ENCODE data around the gene CFAP97D1.

The CFAP97D1 gene

GRCh38 chr17:43823350-43824084, 43.3 kb downstream of the CFAP97D1 start:
- ATAC-seq (no peak), DNase-seq (no peak)
- H3K9me3 Mint-ChIP-seq: no peaks in the 10 kb centered on the region
- H3K4me3 Mint-ChIP-seq: no peak overlapping the region
- no peaks in the 10 kb centered on the region for H3K4me1 Mint-ChIP-seq
- no peak overlapping the region for H3K27ac Mint-ChIP-seq
- H3K27me3 Mint-ChIP-seq: no peaks in the 10 kb centered on the region

DNA sequence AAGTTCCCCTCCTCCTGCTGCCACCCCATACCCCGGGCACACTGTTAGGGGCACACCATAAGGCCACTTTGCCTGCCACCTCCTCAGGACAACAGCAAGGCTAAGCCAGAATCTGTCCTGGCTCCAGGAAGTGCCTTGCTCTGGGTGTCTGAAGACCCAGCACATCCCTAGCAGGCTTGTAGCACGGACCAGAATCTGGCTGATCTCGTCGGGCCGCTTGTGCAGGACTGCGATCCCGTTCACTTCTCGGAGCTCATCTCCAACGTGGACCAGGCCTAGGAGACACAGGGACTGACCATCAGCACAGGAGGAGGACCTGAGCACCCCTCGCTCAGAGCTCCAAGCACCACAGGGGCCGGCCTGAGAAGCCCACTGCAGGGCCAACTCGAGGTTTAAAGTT, 45.3 kb downstream of the CFAP97D1 start:
- H3K9me3 Mint-ChIP-seq: no peaks in the 10 kb centered on the region
- ATAC-seq (no peak), DNase-seq (no peak)
- H3K4me1 Mint-ChIP-seq: peaks cover 3% of the 10 kb centered on the region
- no peak overlapping the region for H3K27ac Mint-ChIP-seq
- no peak overlapping the region for H3K4me3 Mint-ChIP-seq
- H3K27me3 Mint-ChIP-seq: peaks cover 16% of the 10 kb centered on the region

GRCh38 chr17:43826206-43826605, 46.0 kb downstream of the CFAP97D1 start:
- Mint-ChIP-seq H3K27ac (no peak overlapping the region), H3K4me3 (no peak overlapping the region), H3K9me3 (no peaks in the 10 kb centered on the region), H3K4me1 (peaks cover 9% of the 10 kb centered on the region), H3K27me3 (peaks cover 22% of the 10 kb centered on the region)
- ATAC-seq (no peak), DNase-seq (no peak)

GRCh38 chr17:43827596-43827995, 47.4 kb downstream of the CFAP97D1 start:
- Mint-ChIP-seq H3K9me3 (no peaks in the 10 kb centered on the region), H3K4me1 (peaks cover 17% of the 10 kb centered on the region), H3K27me3 (peaks cover 36% of the 10 kb centered on the region), H3K4me3 (no peak overlapping the region), H3K27ac (no peak overlapping the region)
- no peak for ATAC-seq
- DNase-seq: no peak

- Mint-ChIP-seq H3K4me3 (no peak overlapping the region), H3K27me3 (peaks cover 54% of the 10 kb centered on the region), H3K4me1 (peaks cover 26% of the 10 kb centered on the region), H3K27ac (no peak overlapping the region), H3K9me3 (no peaks in the 10 kb centered on the region)
- DNase-seq: no peak
- no peak for ATAC-seq
Observed at GRCh38 chr17:43829738-43830137, 49.5 kb downstream of the CFAP97D1 start.

- Mint-ChIP-seq H3K4me1 (peaks cover 26% of the 10 kb centered on the region), H3K4me3 (peak overlapping the region in 1 of 2 donors; percentile 48), H3K9me3 (no peaks in the 10 kb centered on the region), H3K27me3 (peaks cover 63% of the 10 kb centered on the region), H3K27ac (peak overlapping the region in 1 of 2 donors; percentile 54)
- ATAC-seq (peak; percentile 82), DNase-seq (no peak)
Observed at GRCh38 chr17:43830510-43831140, 50.4 kb downstream of the CFAP97D1 start.

DNA sequence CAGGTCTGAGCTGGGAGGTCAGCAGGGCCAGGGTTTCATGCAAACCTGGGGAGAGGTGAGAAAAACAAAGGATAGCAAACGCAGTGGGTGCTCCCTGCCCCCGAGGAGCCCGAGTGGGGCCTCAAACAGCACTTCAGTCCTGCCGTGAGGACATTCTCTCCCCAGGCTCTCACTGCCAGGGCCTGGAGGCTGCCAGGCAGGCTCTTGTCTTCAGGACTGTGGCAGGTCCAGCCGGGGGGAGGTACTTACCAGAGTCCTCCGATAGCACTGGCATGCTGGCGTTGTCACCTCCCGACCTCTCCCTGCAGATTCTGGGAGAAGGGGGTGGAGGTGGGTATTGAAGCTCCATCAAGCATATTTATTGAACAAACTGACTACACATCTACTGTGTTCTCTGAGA, 51.4 kb downstream of the CFAP97D1 start:
- DNase-seq (no peak), ATAC-seq (no peak)
- Mint-ChIP-seq H3K9me3 (no peaks in the 10 kb centered on the region), H3K4me3 (no peak overlapping the region), H3K27me3 (peaks cover 73% of the 10 kb centered on the region), H3K27ac (no peak overlapping the region), H3K4me1 (peaks cover 26% of the 10 kb centered on the region)

- ATAC-seq (peak; percentile 39), DNase-seq (no peak)
- H3K4me3 Mint-ChIP-seq: peak overlapping the region; percentile 68 to 81
- H3K27me3 Mint-ChIP-seq: peaks cover 73% of the 10 kb centered on the region
- peaks cover 26% of the 10 kb centered on the region for H3K4me1 Mint-ChIP-seq
- H3K9me3 Mint-ChIP-seq: no peaks in the 10 kb centered on the region
- H3K27ac Mint-ChIP-seq: no peak overlapping the region
Observed at GRCh38 chr17:43832168-43832975, 52.1 kb downstream of the CFAP97D1 start.

- Mint-ChIP-seq H3K27me3 (peaks cover 73% of the 10 kb centered on the region), H3K27ac (no peak within 1 kb of the TSS), H3K4me3 (peak within 1 kb of the TSS; percentile 74 to 82), H3K9me3 (no peaks in the 10 kb centered on the region), H3K4me1 (peaks cover 26% of the 10 kb centered on the region)
- ATAC-seq (peak; percentile 71), DNase-seq (peak; percentile 23 to 26)
Observed at GRCh38 chr17:43832976-43833829, 53.0 kb downstream of the CFAP97D1 start, which contains the start of gene MPP3. TSS of gene MPP3 (minus strand) at chr17:43833146. CDS start at chr17:43831906, 1,240 bp downstream.

GRCh38 chr17:43834106-43834505, 53.9 kb downstream of the CFAP97D1 start:
- DNase-seq (no peak), ATAC-seq (no peak)
- Mint-ChIP-seq H3K4me3 (peak overlapping the region in 1 of 2 donors; percentile 82), H3K9me3 (no peaks in the 10 kb centered on the region), H3K27ac (no peak overlapping the region), H3K4me1 (peaks cover 26% of the 10 kb centered on the region), H3K27me3 (peaks cover 73% of the 10 kb centered on the region)

Measured in stimulated activated naive CD8-positive, alpha-beta T cell treated with anti-CD3 and anti-CD28 coated beads, Interleukin-15, amount 100 ng/mL, for 72 hours (primary cell).